Measurements from ENCODE around the gene CLDN22. TPM values are rescaled to one million over a fixed set of nuclear protein-coding genes. Genes with fewer than 3 reads are reported as not detected.

Gene CLDN22
- polyA plus RNA-seq, 2 of the 4 experiments (the other 2 are of a cell fraction), result not detected

DNA sequence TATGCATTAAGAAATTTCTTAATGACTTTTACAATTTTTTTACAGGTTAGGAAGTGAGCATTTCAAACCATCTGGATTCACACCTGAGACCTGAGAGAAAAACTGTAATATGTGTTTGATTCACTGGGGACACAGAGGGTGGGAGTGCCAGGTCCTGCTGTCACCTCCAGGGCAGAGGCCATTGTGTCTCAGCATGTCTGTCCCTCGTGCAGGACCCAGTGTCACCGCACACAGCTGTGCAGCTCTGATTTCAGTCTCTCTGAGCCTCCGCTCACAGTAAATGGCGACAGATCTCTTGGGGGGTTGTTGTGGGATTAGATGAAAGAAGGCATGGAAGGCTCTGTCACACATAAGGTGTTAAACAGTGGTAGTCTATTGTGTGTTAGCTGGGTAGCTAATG is 25.2 kb upstream of the CLDN22 start:
- FAIRE-seq, result no peak
- Histone ChIP-seq H3K27ac (no peak overlapping the region), H3K4me1 (peaks cover 4% of the 10 kb centered on the region; the same call in 1 of the 3 replicates), H3K9me3 (no peaks in the 10 kb centered on the region), H3K4me3 (no peak overlapping the region), H3K4me2 (no peak overlapping the region)
- TF ChIP-seq CHD4 (IDR thresholded peaks at IDR 0.05; ENCODE audit: borderline replicate concordance) (no peak), CBX8 (IDR thresholded peaks at IDR 0.05) (no peak), FOXS1 (CRISPR knock-in tag; IDR thresholded peaks at IDR 0.05) (no peak), ZC3H11A (IDR thresholded peaks at IDR 0.05) (no peak)
- TF ChIP-seq, protein P1, sequence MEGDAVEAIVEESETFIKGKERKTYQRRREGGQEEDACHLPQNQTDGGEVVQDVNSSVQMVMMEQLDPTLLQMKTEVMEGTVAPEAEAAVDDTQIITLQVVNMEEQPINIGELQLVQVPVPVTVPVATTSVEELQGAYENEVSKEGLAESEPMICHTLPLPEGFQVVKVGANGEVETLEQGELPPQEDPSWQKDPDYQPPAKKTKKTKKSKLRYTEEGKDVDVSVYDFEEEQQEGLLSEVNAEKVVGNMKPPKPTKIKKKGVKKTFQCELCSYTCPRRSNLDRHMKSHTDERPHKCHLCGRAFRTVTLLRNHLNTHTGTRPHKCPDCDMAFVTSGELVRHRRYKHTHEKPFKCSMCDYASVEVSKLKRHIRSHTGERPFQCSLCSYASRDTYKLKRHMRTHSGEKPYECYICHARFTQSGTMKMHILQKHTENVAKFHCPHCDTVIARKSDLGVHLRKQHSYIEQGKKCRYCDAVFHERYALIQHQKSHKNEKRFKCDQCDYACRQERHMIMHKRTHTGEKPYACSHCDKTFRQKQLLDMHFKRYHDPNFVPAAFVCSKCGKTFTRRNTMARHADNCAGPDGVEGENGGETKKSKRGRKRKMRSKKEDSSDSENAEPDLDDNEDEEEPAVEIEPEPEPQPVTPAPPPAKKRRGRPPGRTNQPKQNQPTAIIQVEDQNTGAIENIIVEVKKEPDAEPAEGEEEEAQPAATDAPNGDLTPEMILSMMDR (IDR thresholded peaks at IDR 0.05), result no peak
- ChIA-PET POLR2A (no interaction called here), CTCF (no interaction called here)
- no peak for ATAC-seq
- no peak for DNase-seq (ENCODE audit: low read depth in 1 of 2, low spot score in 1 of 2)
- 88% methylated on average over 4 of the region's 4 CpGs for WGBS (ENCODE audit: missing lambda C conversion rate)

DNA sequence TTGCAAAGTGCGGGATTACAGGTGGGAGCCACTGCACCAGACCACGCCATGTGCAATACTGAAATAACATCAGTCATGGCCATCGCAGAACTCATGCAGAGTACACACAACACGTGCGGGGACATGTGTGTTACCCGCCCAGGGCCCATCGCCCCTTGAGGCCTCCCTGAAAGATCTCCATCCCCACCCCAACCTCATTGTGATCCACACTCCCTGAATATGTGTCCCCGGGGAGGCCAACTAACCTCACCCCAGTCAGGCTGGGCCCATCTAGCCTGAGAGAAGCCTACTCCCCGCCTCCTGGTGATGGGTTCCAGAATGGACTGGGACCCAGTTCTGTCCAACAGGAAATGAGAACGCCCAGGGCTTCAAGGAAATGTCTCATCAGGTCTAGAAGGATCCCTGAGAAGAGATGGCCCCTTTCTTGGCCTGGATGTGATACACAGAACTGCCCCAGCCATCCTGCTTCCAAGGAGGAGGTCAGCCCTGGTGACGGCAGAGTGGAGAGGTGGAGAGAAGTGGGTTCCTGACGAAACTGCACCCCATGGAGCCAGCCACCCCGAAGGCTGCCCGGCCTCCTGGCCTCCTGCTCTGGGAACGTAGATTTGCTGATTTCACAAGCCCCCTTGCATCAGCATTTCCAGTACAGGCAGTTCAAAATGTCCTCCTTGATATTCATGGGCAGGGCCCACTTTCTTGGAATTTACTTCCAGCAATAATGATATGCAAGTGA is 24.6 kb upstream of the CLDN22 start:
- FAIRE-seq (no peak), ATAC-seq (no peak), DNase-seq (ENCODE audit: low read depth in 1 of 2, low spot score in 1 of 2) (no peak)
- ChIA-PET CTCF (no interaction called here), POLR2A (no interaction called here)
- TF ChIP-seq, protein P2, sequence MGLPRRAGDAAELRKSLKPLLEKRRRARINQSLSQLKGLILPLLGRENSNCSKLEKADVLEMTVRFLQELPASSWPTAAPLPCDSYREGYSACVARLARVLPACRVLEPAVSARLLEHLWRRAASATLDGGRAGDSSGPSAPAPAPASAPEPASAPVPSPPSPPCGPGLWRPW (IDR thresholded peaks at IDR 0.05), result no peak
- TF ChIP-seq ZC3H11A (IDR thresholded peaks at IDR 0.05), result no peak
- TF ChIP-seq MAZ (IDR thresholded peaks at IDR 0.05; ENCODE audit: borderline replicate concordance, low read depth, low read length), result no peak
- TF ChIP-seq MYC (IDR thresholded peaks at IDR 0.05; ENCODE audit: borderline replicate concordance, low read length), result no peak
- TF ChIP-seq GATA3 (IDR thresholded peaks at IDR 0.05; ENCODE audit: borderline replicate concordance), result no peak
- TF ChIP-seq CHD4 (IDR thresholded peaks at IDR 0.05; ENCODE audit: borderline replicate concordance), result no peak
- TF ChIP-seq, protein P3, sequence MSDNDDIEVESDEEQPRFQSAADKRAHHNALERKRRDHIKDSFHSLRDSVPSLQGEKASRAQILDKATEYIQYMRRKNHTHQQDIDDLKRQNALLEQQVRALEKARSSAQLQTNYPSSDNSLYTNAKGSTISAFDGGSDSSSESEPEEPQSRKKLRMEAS (IDR thresholded peaks at IDR 0.05), result no peak
- TF ChIP-seq NR3C1 (IDR thresholded peaks at IDR 0.05), result no peak
- no peak for TF ChIP-seq POLR2A (IDR thresholded peaks at IDR 0.05; ENCODE audit: low read length)
- TF ChIP-seq ZNF302 (CRISPR knock-in tag; IDR thresholded peaks at IDR 0.05), result no peak
- no peaks in the 10 kb centered on the region for H3K9me3 ChIP-seq
- H3K4me2 ChIP-seq, result no peak overlapping the region
- WGBS (ENCODE audit: missing lambda C conversion rate), result 88% methylated on average over 13 of the region's 15 CpGs
- H3K27ac ChIP-seq, result no peak overlapping the region
- peaks cover 4% of the 10 kb centered on the region; the same call in 1 of the 3 replicates for H3K4me1 ChIP-seq
- H3K4me3 ChIP-seq, result no peak overlapping the region

DNA sequence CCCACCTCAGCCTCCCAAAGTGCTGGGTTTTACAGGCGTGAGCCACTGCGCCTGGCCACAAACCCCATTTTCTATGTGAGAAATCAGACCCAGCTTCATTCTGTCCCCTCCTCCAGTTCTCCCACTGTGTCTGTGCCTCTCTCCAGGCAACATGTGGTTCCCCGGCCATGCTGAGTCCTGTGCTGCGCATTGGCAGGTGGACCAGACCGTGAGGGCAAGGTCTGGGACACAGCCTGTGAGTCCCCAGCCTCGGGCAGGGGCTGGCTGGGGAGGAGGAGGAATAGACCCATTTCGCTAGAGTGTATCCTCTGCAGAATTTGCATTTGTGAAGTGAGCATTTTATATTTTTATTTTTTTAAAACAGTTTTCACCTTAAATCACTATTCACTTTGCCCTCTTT is 23.7 kb upstream of the CLDN22 start:
- 79% methylated on average over 7 of the region's 7 CpGs for WGBS (ENCODE audit: missing lambda C conversion rate)

DNA sequence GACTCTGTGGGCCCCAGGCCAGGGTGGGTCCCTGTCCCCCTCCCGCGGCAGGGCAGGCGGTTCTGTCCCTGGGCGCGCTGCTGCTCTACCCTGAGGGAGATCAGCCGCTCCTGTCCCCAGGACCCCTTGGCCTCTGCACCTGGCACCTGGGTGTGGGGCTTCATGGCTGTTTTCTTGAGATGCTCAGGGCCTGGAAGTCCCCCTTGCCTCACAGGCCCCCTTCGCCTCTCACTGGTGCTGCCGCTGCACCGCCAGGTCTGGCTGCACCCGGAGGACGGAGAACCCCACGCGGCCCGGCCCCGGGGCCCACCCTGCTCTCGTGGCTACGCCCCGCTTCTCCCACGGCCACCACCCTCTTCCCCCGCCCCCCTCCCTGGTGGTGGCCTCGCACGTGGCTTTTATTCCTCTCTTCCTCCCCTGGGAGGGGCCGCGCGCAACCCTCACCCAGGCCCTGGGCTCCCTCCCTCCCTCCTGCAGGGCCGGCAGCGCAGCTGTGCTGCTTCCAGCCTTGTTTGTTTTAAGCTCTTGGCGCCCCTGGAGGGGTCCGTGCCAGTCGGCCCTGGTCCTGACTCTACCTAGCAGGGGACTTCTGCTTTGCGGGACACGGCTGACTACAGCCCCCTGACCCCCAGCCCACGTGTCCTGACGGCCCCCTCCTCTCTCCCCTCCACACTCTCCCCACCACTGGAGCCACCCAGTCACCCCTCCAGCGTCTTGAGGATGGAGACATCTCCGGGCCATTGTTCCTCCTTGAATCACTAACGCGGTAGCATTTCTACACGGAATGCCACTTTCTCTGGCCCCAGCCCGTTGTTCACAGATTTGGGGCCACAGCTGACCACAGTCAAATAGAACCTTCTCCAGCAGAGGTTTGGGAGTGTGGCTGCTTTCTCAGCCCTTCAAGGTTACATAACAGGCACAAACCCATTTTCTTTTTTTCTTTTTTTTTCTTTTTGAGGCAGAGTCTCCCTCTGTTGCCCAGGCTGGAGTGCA is 22.8 kb upstream of the CLDN22 start:
- no peak overlapping the region for H3K27ac ChIP-seq
- CTCF ChIA-PET, result no interaction called here
- no peak overlapping the region for H3K4me2 ChIP-seq
- FAIRE-seq (no peak), DNase-seq (ENCODE audit: low read depth in 1 of 2, low spot score in 1 of 2) (no peak), ATAC-seq (no peak)
- H3K4me3 ChIP-seq, result no peak overlapping the region
- POLR2A ChIA-PET, result no interaction called here
- 87% methylated on average over 13 of the region's 40 CpGs for WGBS (ENCODE audit: missing lambda C conversion rate)
- no peaks in the 10 kb centered on the region for H3K9me3 ChIP-seq
- H3K4me1 ChIP-seq, result peaks cover 3% of the 10 kb centered on the region; the same call in 2 of the 3 replicates
- TF ChIP-seq, protein P3 (IDR thresholded peaks at IDR 0.05), result no peak
- TF ChIP-seq HDAC2 (IDR thresholded peaks at IDR 0.05), result no peak
- no peak for TF ChIP-seq CBX2 (IDR thresholded peaks at IDR 0.05; ENCODE audit: borderline replicate concordance, low read depth)
- TF ChIP-seq RFX5 (IDR thresholded peaks at IDR 0.05), result no peak
- TF ChIP-seq NPAS2 (CRISPR knock-in tag; IDR thresholded peaks at IDR 0.05; ENCODE audit: borderline replicate concordance), result no peak
- no peak for TF ChIP-seq FOSL2 (IDR thresholded peaks at IDR 0.05)
- no peak for TF ChIP-seq FOSL2 (CRISPR knock-in tag; IDR thresholded peaks at IDR 0.05)
- no peak for TF ChIP-seq JUN (IDR thresholded peaks at IDR 0.05)
- no peak for TF ChIP-seq ZFP36 (IDR thresholded peaks at IDR 0.05; ENCODE audit: borderline replicate concordance, partially characterized antibody)
- TF ChIP-seq, protein P1 (IDR thresholded peaks at IDR 0.05), result no peak
- TF ChIP-seq POLR2A (IDR thresholded peaks at IDR 0.05; ENCODE audit: low read length), result no peak
- TF ChIP-seq CEBPB (IDR thresholded peaks at IDR 0.05), result no peak
- no peak for TF ChIP-seq MAFK (IDR thresholded peaks at IDR 0.05; ENCODE audit: partially characterized antibody)
- TF ChIP-seq CBX8 (IDR thresholded peaks at IDR 0.05), result no peak

More for the DNA sequence above, 23.7 kb upstream of the CLDN22 start:
- H3K4me2 ChIP-seq, result no peak overlapping the region
- H3K27ac ChIP-seq, result no peak overlapping the region
- H3K4me3 ChIP-seq, result no peak overlapping the region
- no peaks in the 10 kb centered on the region for H3K9me3 ChIP-seq
- peaks cover under 1% of the 10 kb centered on the region; the same call in 1 of the 3 replicates for H3K4me1 ChIP-seq
- TF ChIP-seq FOSB (CRISPR knock-in tag; IDR thresholded peaks at IDR 0.05) (no peak), CHD4 (IDR thresholded peaks at IDR 0.05; ENCODE audit: borderline replicate concordance) (no peak)
- TF ChIP-seq, protein P2 (IDR thresholded peaks at IDR 0.05), result no peak
- ATAC-seq (no peak), DNase-seq (ENCODE audit: low read depth in 1 of 2, low spot score in 1 of 2) (no peak), FAIRE-seq (no peak)
- POLR2A ChIA-PET, result no interaction called here
- CTCF ChIA-PET, result no interaction called here
